HG02943 (cell line): Measurements from ENCODE around the gene TMCC2.
"Not testable (repeated sequence)": the region's sequence is repeated elsewhere in the genome, so short reads cannot be mapped to it uniquely, and the experiment has no call there.

Source experiments
- ATAC-seq: cut with Tn5 transposase; IDR thresholded peaks from one replicate; pipeline ENCODE4 v1.9.1; 2021; ENCODE audit warnings: mild to moderate bottlenecking, low read depth, moderate library complexity; ENCODE audit not compliant: unreplicated experiment

The TMCC2 gene

DNA sequence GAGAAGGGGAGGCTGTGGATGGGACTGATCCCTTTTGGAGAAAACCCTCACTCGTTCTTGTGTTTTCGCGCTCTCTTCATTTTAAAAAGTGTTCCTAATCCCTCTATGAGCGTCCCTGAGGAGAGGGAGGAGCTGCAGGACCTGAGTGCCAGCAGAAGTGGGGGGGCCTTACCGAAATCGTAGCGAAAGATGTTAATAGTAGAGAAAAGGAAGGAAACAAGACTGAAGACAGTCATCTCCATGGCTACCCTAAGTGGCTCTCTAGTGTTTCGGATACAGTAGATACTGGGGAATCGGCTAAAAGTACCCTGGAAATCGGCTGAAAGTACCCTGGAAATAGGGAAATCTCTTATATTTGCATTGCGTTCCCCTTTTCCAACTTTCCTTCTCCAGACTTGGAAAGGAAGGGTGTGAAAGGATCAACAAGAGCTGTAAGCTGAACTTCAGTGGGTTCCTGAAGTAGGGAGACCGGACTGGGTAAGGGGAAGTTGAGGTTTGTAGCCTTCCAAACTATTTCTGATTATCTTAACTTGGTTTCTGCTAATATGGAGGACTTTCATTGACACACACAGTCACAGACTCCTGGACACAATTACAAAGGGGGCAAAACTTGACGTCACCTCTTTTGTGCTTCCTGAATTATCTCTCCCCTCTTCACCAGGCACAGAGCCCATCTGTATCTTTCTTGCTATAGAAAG, 15.8 kb upstream of the TMCC2 start:
- no peak for ATAC-seq

DNA sequence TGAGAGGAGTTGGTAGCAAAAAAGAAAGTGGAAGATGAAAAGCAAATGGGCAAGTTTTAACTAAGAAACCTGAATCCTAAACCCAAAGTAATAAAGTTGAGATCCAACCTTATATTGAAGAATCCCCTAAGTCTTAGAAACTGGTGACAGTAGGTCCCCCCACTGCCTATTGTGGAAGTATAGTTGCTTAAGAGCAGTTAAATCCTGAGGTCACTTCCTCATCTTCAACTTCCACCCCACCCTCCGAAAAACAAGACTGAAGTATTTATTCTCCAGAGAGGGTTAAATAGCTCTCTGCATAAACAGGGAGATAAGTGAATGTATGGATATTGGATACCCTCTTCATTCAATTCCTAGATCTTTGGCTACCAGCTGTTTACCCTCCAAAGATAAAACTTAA, 13.0 kb upstream of the TMCC2 start:
- no peak for ATAC-seq

DNA sequence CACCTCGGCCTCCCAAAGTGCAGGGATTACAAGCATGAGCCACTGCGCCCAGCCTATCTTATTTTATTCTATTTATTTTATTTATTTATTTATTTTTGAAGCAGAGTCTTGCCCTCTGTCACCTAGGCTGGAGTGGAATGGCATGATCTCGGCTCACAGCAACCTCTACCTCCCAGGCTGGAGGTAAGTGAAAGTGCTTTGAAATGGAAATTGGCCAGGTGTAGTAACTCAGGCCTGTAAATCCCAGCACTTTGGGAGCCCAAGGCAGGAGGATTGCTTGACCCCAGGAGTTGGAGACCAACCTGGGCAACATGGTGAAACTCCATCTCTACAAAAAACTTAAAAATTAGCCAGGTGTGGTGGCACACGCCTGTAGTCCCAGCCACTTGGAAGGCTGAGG, 11.2 kb upstream of the TMCC2 start:
- ATAC-seq: no peak

DNA sequence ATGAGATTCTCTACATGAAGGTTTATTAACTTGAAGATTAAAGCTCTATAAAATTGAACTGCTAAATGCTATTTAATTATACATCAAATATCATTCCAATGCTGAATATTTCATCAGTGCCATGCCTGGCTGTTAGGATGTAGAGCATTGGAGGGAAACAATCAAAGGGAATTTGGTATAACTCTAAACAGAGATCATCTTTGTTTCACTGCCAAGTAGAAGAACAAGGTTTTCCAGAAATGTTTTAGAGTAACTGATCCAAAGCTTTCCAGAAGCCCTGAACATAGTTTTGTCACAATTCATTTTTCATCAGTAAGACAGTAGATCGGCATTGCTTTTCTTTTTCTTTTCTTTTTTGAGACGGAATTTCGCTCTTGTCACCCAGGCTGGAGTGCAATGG, 10.3 kb upstream of the TMCC2 start:
- no peak for ATAC-seq

DNA sequence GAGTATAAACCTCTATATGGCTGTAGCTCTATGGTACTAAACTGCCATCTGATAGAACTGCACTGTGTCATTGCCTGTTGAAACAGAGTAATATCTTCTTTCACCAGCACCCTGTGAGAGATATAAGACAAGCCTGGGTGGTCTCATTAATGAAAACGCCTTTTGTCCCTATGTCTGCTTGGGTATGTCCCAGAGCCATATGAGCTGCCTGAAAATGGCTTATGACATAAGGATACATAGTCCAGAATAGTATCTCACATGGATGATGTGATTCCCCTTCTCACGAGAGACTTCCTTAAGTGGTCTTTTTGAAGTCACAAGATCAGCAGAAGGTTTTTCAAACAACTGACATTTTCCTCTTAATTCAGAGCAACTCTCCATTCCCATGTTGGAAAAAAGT, 7.3 kb upstream of the TMCC2 start:
- ATAC-seq: no peak

DNA sequence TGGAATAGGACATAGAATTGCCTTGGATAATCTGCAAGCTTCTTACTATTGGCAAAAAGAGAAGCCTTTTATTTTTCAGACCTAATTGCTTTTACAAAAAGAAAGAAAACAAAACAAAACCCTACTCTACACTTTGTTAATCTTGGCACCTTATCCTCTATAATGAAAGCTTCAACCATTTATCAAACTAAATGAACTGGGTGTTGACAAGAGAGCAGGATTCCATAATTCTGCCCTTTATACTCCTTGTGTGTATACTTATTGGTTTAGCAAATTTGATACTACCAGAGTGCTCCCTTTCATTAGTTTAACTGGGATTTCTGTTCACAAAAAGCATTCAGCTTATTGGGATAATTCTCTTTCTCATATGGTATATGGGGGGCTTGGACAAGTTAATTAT, 3.0 kb upstream of the TMCC2 start:
- no peak for ATAC-seq

DNA sequence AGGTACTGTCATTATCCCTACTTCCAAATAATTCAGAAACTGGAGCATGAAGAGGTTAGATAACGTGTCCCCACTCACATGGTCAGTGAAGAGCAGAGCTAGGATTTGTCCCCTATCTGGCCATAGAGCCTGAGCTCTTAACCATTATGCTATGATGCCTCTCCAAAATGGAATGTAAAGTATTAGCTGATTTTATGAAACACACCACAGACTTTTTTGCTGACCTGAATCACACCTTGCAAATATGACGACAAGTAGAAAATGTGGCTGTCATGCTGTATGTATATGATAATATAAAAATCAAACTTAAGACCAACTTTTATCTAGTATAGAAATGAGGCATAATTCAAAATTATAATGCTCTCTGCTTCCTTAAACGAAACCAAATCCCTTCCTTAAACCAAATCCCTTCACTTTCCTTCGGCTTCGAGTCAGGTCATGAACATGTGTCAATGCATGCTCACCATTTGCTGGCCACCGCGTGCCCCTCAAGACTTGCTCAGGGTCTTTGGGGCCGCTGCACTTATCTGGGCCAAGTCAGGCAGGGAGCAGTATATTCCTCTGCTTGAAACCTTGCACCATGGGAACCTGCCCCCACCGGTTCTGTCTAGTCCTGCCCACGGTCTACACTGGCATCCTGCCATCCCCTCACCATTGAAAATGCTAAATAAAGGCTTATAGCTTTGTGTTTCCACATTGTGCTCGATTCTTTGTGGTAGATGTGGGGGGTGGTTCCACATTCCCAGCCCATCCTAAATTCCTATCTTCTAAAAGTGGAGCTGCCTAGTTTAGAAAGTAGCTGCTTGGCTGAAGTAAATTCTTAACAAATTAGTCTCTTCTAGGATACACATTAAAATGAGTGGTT, 1.6 kb upstream of the TMCC2 start:
- no peak for ATAC-seq

DNA sequence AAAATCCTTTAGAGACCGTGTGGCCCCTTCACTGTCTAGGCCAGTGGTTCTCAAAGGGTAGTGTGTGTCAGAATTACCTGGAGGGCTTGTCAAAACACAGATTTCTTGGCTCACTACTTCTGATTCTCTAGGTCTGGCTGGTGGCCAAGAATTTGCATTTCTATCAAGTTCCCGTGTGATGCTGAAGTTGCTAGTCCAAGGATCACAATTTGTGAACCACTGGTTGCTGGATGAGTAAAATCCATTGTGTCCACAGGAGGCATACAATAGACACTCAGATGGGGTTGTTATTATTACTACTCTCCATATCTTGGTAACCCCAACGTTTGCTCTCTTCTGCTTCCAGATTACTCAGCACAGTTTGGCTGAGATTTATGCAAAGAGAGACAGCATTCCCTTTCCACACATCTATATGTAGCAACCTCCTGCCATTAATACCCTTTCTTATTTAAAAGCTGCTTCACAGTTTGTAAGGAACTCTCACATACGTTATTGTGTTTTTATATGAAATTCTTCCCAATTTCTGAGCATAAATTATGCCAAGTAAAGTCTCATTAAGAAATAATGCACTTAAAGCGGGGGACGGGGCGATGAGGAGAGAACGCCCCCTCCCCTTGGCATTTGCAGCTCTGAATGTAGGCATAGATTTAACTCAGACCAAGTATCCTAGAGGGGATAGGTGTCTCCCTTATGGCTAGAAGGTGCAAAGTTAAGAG, 720 bp upstream of the TMCC2 start:
- ATAC-seq: no peak

DNA sequence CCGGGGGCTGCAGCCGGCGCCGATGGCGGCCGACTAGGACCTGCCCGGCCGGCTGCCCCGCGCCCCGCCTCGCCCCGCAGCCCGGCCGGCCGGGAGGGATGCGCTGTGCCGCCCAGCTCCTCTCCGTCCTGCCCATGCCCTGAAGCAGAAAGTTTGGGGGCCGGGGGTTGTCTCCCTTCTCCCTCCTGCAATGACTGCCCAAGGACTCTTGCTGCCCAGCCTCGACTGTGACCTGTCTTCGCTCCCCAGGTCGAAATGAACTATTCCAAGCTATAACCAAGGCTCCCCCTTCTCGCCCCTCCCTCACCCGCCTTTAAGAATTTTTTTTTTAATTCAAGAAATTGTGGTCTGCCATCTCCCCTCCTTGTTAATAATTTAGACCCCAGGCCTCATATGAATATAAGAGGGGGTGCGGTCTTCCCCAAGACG, 361 bp downstream of the TMCC2 start:
- no peak for ATAC-seq

DNA sequence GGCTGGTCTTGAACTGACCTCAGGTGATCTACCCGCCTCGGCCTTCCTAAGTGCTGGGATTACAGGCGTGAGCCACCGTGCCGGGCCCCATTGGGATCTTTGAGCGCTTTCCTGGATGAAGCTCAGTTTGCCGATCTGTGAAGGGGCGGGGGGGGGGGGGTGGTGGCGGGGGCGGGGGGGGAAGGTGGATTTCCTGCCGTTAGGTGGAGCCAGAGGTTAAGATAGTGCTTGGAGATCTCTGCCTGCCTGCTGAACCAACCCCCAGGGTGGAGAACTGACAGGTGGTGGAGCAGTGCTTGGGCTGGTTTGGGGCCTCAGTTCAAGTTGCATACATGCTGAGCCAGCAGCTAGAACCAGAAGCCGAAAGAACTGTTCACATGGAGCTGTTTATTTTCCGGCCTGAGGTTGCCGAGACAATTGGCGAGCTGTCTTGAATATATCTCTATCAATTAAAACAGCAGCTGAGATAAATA, 1.7 kb downstream of the TMCC2 start:
- no peak for ATAC-seq

DNA sequence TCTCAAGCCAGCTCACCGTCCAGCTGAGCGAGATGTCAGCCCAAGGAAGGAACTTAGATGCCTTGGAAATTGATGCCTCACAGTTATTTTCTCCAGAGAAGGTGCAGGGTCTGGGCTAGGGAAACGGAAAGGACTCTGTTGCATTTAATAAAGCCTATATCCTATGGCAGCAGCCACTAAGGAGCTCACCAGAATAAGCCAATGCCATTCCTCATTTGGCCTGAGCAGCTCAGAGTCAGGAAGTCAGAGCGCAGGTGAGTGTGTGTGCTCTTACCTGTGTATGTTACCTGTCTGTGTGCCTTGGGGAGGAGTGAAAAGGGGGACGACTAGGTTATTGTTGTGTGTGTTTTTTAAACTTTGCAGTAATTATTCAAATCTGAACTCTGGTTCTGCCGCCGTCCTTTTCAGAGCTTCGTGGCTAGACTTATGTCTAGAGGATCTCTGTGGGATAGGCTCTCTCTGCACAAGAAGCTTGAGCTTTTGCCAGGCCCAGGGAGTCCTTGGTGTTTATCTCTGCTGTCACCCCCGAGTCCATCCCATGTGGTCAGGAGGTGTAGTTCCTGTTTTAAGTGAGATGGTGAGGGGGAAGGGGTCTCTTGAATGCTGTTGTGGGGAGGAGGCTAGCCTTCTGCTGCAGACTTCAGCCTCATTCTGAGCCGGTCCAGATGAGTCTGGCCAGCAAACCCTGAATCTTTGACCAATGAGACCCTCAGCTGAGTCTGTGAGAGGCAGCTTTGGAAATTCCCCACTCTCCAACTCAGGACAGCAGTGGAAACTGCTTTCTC, 2.4 kb downstream of the TMCC2 start:
- ATAC-seq: no peak

DNA sequence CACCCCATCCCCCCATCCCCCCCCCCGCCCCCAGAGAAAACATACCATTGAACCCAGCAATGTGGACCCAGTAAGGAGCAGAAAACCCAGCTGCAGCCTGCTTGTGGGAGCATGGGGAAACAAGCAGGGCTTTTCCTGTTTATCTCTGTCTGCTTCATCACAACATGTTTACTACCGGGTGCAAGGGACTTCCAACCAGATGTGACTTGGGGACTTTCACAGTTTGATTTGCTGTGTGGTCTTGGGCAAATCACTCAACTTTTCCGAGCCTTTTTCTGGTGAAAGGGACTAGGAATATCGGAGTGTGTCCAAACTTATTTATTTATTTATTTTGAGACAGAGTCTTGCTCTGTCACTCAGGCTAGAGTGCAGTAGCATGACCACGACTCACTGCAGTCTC, 3.2 kb downstream of the TMCC2 start:
- ATAC-seq: no peak

DNA sequence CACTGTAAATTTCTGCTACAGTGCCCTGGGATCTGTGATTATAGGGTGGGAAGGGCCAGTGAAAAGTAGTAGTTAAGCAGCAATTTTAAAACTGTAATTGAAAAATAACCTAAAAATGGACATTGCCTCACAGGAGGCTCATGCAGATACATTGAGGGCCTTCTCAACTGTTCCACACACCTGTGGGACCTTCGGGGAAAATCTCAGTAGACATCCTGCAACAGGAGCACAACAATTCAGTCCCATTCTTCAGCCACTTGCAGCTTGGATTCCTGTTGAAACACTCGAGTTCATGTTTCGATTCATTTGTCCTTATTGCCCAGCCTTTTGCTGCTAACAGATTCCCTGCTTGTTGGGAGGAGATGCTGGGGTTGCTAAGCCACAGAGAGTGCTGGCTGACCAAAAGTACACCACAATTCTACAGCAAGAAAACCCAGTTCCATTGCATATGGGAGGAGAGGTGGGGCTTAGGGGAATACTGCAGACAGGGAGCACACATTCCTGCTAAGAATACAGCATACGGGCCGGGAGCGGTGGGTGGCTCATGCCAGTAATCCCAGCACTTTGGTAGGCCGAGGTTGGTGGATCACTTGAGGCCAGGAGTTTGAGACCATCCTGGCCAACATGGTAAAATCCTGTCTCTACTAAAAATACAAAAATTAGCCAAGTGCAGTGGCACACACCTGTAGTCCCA, 4.5 kb downstream of the TMCC2 start:
- ATAC-seq: no peak

DNA sequence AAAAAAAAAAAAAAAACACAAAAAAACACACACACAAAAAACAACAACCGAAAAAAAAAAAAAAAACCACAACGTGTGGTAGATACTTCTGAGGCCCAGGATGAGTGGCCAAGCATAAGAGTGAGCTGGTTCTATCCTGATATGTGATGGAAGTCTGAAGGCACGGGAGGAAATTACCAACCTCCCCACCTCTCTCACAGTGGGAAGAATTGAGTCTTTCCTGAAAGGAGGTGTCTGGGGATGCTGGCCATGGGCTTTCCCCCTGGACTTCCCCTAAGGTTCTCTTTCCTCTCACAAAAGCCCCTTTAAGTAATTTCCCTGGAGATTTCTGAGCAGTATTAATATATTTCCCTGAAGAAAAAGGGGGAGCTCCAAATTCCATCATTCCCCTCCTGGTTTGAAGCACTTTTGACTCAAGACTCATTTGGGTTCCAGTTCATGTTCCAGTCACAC, 5.2 kb downstream of the TMCC2 start:
- ATAC-seq: no peak

DNA sequence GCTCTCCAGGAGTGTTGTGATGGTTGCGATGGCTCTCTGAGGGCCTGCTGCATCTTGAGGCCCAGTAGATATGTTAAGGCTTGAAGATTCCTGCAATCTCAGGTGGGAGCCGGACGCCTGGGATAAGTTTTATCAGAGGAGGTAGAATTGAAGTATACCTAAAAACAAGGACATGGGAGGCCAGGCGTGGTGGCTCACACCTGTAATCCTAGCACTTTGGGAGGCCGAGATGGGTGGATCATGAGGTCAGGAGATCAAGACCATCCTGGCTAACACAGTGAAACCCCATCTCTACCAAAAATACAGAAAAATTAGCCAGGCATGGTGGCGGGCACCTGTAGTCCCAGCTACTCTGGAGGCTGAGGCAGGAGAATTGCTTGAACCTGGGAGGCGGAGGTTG, 6.2 kb downstream of the TMCC2 start:
- not testable (repeated sequence) for ATAC-seq

DNA sequence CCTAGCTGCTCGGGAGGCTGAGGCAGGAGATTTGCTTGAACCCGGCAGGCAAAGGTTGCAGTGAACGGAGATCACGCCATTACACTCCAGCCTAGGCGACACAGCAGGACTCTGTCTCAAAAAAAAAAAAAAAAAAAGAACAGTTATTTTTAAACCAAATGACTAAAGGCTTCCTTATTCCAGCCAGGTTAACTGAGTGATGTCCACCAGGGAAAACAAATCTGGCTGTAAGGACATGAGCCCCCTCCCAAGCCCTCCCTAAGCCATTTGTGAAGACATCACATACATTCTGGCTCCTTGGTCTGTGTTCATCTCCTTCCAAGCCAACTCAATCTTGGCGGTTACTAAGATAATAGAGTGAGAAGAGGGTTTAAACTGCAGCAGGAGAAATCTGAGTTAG, 8.2 kb downstream of the TMCC2 start:
- no peak for ATAC-seq

DNA sequence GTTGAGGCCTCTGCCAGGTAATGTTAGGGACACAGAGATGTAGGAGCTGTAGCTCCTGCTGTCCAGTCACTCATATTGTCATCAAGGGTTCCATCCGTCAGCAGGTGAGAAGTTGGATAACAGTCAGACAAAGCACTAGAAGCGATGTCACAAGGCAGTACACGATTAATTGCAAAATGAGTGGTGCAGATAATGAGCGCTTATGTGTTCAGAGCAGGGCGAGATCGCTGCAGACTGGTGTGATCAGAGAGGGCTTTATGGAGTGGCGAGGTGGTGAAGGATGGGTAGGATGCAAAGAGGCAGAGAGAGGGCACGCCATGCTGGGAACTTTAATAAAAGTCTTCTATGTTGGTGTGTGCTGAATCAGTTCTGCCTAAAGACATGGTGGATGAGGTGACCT, 8.8 kb downstream of the TMCC2 start:
- ATAC-seq: no peak

DNA sequence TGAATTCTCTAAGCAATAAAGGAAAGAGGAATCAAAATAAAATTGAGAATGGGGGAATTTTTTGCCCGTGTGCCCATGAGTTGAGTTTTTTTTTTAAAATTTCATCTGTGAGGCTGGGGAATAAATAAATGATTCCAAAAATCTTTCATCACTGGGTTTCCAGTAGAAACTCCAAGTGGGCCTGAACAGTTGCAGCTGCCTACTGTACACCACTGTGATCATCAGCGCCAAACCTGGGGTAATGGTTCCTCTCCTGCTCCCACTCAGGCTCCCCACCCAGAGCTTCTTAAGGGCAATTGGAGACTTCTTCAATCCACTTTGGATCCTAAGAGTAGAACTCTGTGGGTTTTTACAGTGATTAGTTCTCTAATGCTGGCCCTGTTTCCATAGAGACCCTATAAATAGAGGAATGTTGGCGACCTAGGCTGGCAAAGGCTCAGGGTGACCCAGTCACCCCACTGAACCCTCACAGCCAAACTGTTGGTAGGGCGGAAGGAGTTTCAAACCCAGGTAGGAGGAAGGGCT, 9.3 kb downstream of the TMCC2 start:
- ATAC-seq: no peak
